HCT116 (cell line): ENCODE data around the gene PARP6. TPM values are rescaled to one million over a fixed set of nuclear protein-coding genes. Genes with fewer than 3 reads are reported as not detected.

Experiments
- ATAC-seq: fragments of 200-7000 bp; cut with Tn5 transposase; 2 replicates; pipeline ENCODE4 v1.9.1; 2020; ENCODE audit warnings: mild to moderate bottlenecking, moderate library complexity
- BruUV-seq: library from RNA; stranded (reverse); fragments of 400-500 nt; replicated peaks from 2 replicates; lab custom pipeline; 2021; lab: Mats Ljungman, UMichigan
- CTCF ChIA-PET: fragments of 300-600 bp; sonication (Branson Sonifier 250); formaldehyde crosslinking; loops from one replicate; lab custom pipeline; 2021; ENCODE audit warnings: antibody characterized with exemption; lab: Charles Lee
- POLR2A ChIA-PET: fragments of 300-600, 350-600 bp; sonication (Branson Sonifier 250); formaldehyde crosslinking; loops from one replicate; lab custom pipeline; 2021; ENCODE audit warnings: antibody characterized with exemption; lab: Charles Lee
- RAD21 ChIA-PET, 2 experiments: fragments of 300-600 bp; sonication (Branson Sonifier 250); formaldehyde crosslinking; loops; one replicate each; lab custom pipeline; 2023; ENCODE audit warnings: low total read pairs in 2 of 2; ENCODE audit not compliant: uncharacterized antibody in 2 of 2, unreplicated experiment in 2 of 2, low non-redundant PET in 1 of 2; lab: Charles Lee
- DNase-seq: peaks from one replicate; pipeline ENCODE4 v3.0.0-alpha.2; 2010; ENCODE audit warnings: low read depth, low spot score
- H2AFZ ChIP-seq: fragments of 200-600 bp; shearing (Covaris generic), sonication (generic); 2 replicates; pipeline ENCODE4 v1.6.1; 2017; ENCODE audit warnings: low read depth, mixed run types, mixed read lengths, antibody characterized with exemption, low read length; ENCODE audit not compliant: poor library complexity, severe bottlenecking
- H3K27ac ChIP-seq: 2 replicates; pipeline ENCODE4 v1.5.1; 2012; ENCODE audit warnings: low read depth, low read length
- H3K27me3 ChIP-seq: fragments of 200-600 bp; sonication (generic); 2 replicates; pipeline ENCODE4 v1.6.1; 2016; ENCODE audit warnings: mixed run types, low read length, mixed read lengths; ENCODE audit not compliant: insufficient read depth
- H3K36me3 ChIP-seq, 2 experiments: fragments of 200-500 bp in 1 of 2; fragments of 200-600 bp in 1 of 2; sonication (Bioruptor generic) in 1 of 2; sonication (generic) in 1 of 2; 2 replicates each; pipeline versions ENCODE4 v1.5.1 to v1.6.1; 2014 to 2016; ENCODE audit warnings: low read length in 2 of 2, inconsistent platforms in 1 of 2, mixed read lengths in 1 of 2, mixed run types in 1 of 2; ENCODE audit not compliant: insufficient read depth in 2 of 2, control insufficient read depth in 1 of 2
- H3K4me1 ChIP-seq, 2 experiments: fragments of 200-600 bp in 1 of 2; sonication (generic) in 1 of 2; 2 replicates each; pipeline versions ENCODE4 v1.5.1 to v1.6.1; 2012 to 2017; ENCODE audit warnings: low read length in 2 of 2, inconsistent platforms in 1 of 2, mild to moderate bottlenecking in 1 of 2, mixed read lengths in 1 of 2, mixed run types in 1 of 2, moderate library complexity in 1 of 2; ENCODE audit not compliant: insufficient read depth in 2 of 2, control insufficient read depth in 1 of 2
- H3K4me2 ChIP-seq: fragments of 200-600 bp; sonication (generic); 2 replicates; pipeline ENCODE4 v1.6.1; 2017; ENCODE audit warnings: mixed run types, low read length, mixed read lengths
- H3K4me3 ChIP-seq, 2 experiments: fragments of 200-600 bp in 1 of 2; sonication (generic) in 1 of 2; replicated peaks in 1 of 2; 2 replicates each; pipeline ENCODE4 v1.5.1; 2011 to 2016; ENCODE audit warnings: low read length in 2 of 2, control low read depth in 1 of 2, low read depth in 1 of 2, mild to moderate bottlenecking in 1 of 2, mixed read lengths in 1 of 2, mixed run types in 1 of 2
- H3K79me2 ChIP-seq: fragments of 200-600 bp; sonication (generic); 2 replicates; pipeline ENCODE4 v1.6.1; 2017; ENCODE audit warnings: mild to moderate bottlenecking, mixed run types, low read length, moderate library complexity, mixed read lengths; ENCODE audit not compliant: insufficient read depth
- H3K9ac ChIP-seq: fragments of 200-600 bp; sonication (generic); 2 replicates; pipeline ENCODE4 v1.6.1; 2016; ENCODE audit warnings: low read length, mixed read lengths
- H3K9me2 ChIP-seq: fragments of 200-600 bp; sonication (generic), shearing (Covaris generic); 2 replicates; pipeline ENCODE4 v1.6.1; 2017; ENCODE audit warnings: mixed run types, mild to moderate bottlenecking, moderate library complexity; ENCODE audit not compliant: insufficient read depth
- H3K9me3 ChIP-seq, 2 experiments: fragments of 200-500 bp in 1 of 2; fragments of 200-600 bp in 1 of 2; sonication (Bioruptor generic) in 1 of 2; sonication (generic) in 1 of 2; 2 replicates each; pipeline ENCODE4 v1.6.1; 2014 to 2017; ENCODE audit warnings: low read length in 2 of 2, mixed read lengths in 2 of 2, inconsistent platforms in 1 of 2, low read depth in 1 of 2, mild to moderate bottlenecking in 1 of 2, mixed run types in 1 of 2, moderate library complexity in 1 of 2; ENCODE audit not compliant: control insufficient read depth in 1 of 2, insufficient read depth in 1 of 2
- H4K20me1 ChIP-seq: fragments of 200-600 bp; sonication (generic), shearing (Covaris generic); 2 replicates; pipeline ENCODE4 v1.6.1; 2017; ENCODE audit warnings: mixed run types, mild to moderate bottlenecking, moderate library complexity; ENCODE audit not compliant: insufficient read depth
- ATF3 ChIP-seq: IDR thresholded peaks from 2 replicates; pipeline ENCODE4 v1.6.1; 2012
- CTCF ChIP-seq, 3 experiments: fragments of 200-600 bp in 1 of 3; sonication (generic) in 1 of 3; IDR thresholded peaks in 2 of 3; conservative IDR thresholded peaks in 1 of 3; 2 replicates each; pipeline ENCODE4 v1.5.1; 2012 to 2017; ENCODE audit warnings: low read depth in 2 of 3, low read length in 2 of 3, antibody characterized with exemption in 1 of 3, borderline replicate concordance in 1 of 3, control low read depth in 1 of 3, mild to moderate bottlenecking in 1 of 3, mixed read lengths in 1 of 3, mixed run types in 1 of 3, moderate library complexity in 1 of 3; ENCODE audit not compliant: insufficient read depth in 1 of 3
- POLR2A ChIP-seq: IDR thresholded peaks from 2 replicates; pipeline ENCODE4 v1.7.0; 2011; ENCODE audit warnings: borderline replicate concordance; ENCODE audit not compliant: insufficient read depth, insufficient read length; ENCODE audit errors: extremely low read depth
- POLR2AphosphoS5 ChIP-seq: IDR thresholded peaks from 2 replicates; pipeline ENCODE4 v1.6.1; 2011; ENCODE audit warnings: mild to moderate bottlenecking, low read depth, low read length, moderate library complexity
- RAD21 ChIP-seq: IDR thresholded peaks from 2 replicates; pipeline ENCODE4 v1.6.1; 2012; ENCODE audit warnings: low read depth, mild to moderate bottlenecking
- TCF7L2 ChIP-seq: IDR thresholded peaks from 2 replicates; pipeline ENCODE4 v1.7.0; 2011; ENCODE audit warnings: borderline replicate concordance, inconsistent platforms; ENCODE audit not compliant: insufficient read depth, insufficient read length; ENCODE audit errors: extremely low read depth
- YY1 ChIP-seq: IDR thresholded peaks from 2 replicates; pipeline ENCODE4 v1.6.1; 2011; ENCODE audit warnings: low read length, low read depth, moderate library complexity, mild to moderate bottlenecking; ENCODE audit not compliant: insufficient replicate concordance; ENCODE audit errors: extremely low read depth
- ZFX ChIP-seq: fragments of 450-650 bp; IDR thresholded peaks from 2 replicates; pipeline ENCODE4 v1.6.1; 2017
- intact Hi-C: fragments of 100-400 bp; cut with micrococcal nuclease; formaldehyde crosslinking; loops from 2 replicates; pipeline ENCODE4 v1.10.0; 2022
- total RNA-seq: library from RNA; stranded (reverse); gene quantifications from one replicate; pipeline ENCODE4 v1.2.1, GENCODE V29; 2021; ENCODE audit not compliant: unreplicated experiment

PARP6 gene
- total RNA-seq, 1 experiment from 2014 or later: 67.9 TPM

GRCh38 chr15:72231066-72231832 is 41.1 kb downstream of the PARP6 start, which contains the start of gene PKM:
Gene PKM, minus strand, starts transcription at chr15:72231190. Its CDS starts 12,093 bp downstream, at chr15:72219097.
- no peak for TF ChIP-seq CTCF (IDR thresholded peaks at IDR 0.05 in 2 of 3, conservative IDR thresholded peaks at IDR 0.05 in 1 of 3; ENCODE audit: borderline replicate concordance in 1 of 3, insufficient read depth in 1 of 3, low read depth in 2 of 3, low read length in 2 of 3)
- peak; percentile 52 for TF ChIP-seq ZFX
- TF ChIP-seq POLR2AphosphoS5: peak; percentile 99
- TF ChIP-seq RAD21: no peak
- peak; percentile 58 for TF ChIP-seq YY1
- TF ChIP-seq POLR2A: peak; percentile 97
- peak; percentile 78 for TF ChIP-seq TCF7L2
- TF ChIP-seq ATF3: no peak
- Histone ChIP-seq H3K4me2 (peak within 1 kb of the TSS; percentile 99), H3K4me3 (peak within 1 kb of the TSS; percentile 82 to 94), H3K4me1 (peaks cover 38 to 58% of the 10 kb centered on the region in 2 experiments), H3K9me2 (no peaks in the 10 kb centered on the region), H3K27ac (peak within 1 kb of the TSS; percentile 92), H3K27me3 (no peaks in the 10 kb centered on the region), H2AFZ (no peak within 1 kb of the TSS), H3K9ac (peak within 1 kb of the TSS; percentile 94), H3K36me3 (peaks cover 0 to 12% of the 10 kb centered on the region in 2 experiments; a peak in 3 of 4 replicates), H4K20me1 (peaks cover 22% of the 10 kb centered on the region; the same call in 1 of the 2 replicates), H3K79me2 (peaks cover 58% of the 10 kb centered on the region), H3K9me3 (no peaks in the 10 kb centered on the region)
- ChIA-PET POLR2A (interaction anchor here (0.9 to 1.7 kb wide), 11 partner anchors 8 to 34 kb away, joined by 3 to 7 read pairs (median 4); partner anchors contain the start of gene GRAMD2A), CTCF (no interaction called here), RAD21 (no interaction called here)
- ATAC-seq: peak; percentile 70
- no TSS peak for BruUV-seq
- intact Hi-C loops: loop anchor here (10.0 kb wide), 1 partner anchor 244 kb away; the partner anchor contains the start of gene ARIH1
- peak; percentile 99 for DNase-seq
